ENCODE results near the gene CRHBP.
"Not testable (repeated sequence)": the region's sequence is repeated elsewhere in the genome, so short reads cannot be mapped to it uniquely, and the experiment has no call there.

Gene CRHBP

GRCh38 chr5:76952795-76953536 is at the start of gene CRHBP:
TSS of gene CRHBP (plus strand) at chr5:76953045. CDS start at chr5:76953135, 90 bp downstream.
- no peak for DNase-seq

DNA sequence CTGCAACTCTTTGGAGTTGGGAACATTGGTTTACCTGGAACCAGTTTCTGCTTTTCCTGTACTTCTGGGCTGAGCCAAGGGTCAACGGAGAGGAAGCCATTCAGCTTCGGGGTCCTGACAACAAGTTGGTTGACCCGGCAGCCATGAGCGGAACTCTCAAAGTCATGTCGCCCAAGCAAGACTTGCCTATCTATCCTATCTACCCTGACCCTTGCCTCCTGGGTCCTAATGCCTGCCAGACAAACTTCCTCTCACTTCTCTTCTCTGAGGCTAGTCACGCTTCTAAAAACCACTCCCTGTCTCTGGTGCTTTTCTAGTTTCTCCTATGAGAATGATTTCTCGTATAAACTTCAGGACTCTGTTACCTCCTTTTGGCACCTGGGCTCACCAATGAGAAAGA is 44.7 kb upstream of the CRHBP start:
- no peak for DNase-seq

GRCh38 chr5:76910344-76910933 is 42.4 kb upstream of the CRHBP start:
- not testable (repeated sequence) for DNase-seq

DNA sequence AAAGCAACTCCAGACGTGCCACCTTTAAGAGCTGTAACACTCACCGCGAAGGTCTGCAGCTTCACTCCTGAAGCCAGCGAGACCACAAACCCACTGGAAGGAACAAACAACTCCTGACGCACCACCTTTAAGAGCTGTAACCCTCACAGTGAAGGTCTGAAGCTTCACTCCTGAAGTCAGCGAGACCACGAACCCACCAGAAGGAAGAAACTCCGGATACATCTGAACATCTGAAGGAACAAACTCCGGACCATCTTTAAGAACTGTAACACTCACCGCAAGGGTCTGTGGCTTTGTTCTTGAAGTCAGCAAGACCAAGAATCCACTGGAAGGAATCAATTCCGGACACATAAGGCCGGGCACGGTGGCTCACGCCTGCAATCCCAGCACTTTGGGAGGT is 38.2 kb upstream of the CRHBP start:
- not testable (repeated sequence) for DNase-seq

DNA sequence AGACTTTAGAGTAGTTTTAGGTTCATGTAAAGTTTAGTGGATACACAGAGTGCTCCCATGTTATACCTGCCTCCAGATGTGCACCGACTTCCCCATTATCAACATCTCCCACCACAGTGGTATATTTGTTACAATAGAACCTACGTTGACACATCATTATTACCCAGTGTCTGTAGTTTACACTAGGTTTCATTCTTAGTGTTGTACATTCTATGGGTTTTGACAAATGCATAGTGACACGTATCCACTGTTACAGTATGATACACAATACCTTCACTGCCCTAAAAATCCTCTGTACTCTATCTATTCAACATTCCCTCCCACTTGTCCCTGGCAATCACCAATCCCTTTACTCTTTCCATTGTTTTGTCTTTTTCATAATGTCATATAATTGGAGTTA is 34.3 kb upstream of the CRHBP start:
- no peak for DNase-seq

DNA sequence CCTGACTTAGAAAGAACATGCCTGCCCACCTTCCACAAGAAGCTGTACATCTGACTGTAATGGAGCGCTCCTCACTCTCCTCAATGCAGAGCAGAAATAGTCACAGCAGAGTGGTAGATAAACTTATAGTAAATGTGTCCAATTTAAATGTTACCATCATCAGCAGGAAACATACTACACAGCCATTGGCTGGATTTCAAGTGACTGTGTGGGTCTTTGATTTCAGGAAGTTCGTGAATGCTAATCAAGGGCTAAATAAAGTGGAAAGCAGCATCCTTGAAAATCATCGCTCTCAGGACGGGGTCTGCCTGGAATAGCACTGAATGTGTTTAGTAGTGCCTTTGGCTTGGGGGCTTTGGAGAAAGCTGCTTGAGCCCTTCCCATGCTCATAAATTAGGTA is 32.4 kb upstream of the CRHBP start:
- DNase-seq, result no peak

- DNase-seq, result no peak
Observed at GRCh38 chr5:76926329-76927105, 26.3 kb upstream of the CRHBP start.

GRCh38 chr5:76927961-76928360 is 24.9 kb upstream of the CRHBP start:
- DNase-seq, result no peak

DNA sequence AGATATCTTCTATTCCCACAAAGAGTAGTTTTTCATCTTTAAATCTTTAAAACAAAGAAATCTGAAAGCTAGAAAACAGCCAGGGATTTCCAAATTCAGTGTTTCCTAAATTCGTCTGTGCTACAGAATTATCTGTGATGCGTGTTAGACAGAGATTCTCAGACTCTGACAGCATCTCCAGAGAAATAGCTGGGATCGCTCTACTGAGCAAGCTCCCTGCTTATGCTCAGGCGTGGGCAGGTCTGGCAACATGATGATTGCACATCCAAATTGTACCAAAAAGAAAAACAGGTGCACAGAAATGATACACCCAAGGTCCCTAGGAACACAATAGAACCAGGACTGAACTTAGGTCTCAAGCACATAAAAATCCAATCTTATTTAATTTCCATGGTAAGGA is 22.8 kb upstream of the CRHBP start:
- no peak for DNase-seq

- no peak for DNase-seq
Observed at GRCh38 chr5:76938177-76938576, 14.7 kb upstream of the CRHBP start.

GRCh38 chr5:76941000-76941399 is 11.8 kb upstream of the CRHBP start:
- DNase-seq, result no peak

DNA sequence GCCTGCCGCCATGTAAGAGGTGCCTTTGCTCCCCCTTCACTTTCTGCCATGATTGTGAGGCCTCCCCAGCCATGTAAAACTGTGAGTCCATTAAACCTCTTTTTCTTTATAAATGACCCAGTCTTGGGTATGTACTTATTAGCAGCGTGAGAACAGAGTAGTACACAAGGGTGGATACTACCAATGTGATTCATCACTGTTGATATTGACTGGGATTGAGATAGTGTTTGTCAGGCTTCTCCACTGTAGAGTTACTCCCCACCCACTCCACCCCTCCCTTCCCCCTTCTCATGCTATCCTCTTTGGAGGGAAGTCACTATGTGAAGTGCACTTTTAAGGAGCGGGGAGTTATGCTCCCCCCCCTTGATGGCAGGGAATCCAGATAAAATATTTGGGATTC is 11.4 kb upstream of the CRHBP start:
- no peak for DNase-seq

GRCh38 chr5:76942581-76942980 is 10.3 kb upstream of the CRHBP start:
- no peak for DNase-seq

- DNase-seq, result no peak
Observed at GRCh38 chr5:76943006-76943405, 9.8 kb upstream of the CRHBP start.

GRCh38 chr5:76944638-76945037 is 8.2 kb upstream of the CRHBP start:
- DNase-seq, result no peak

DNA sequence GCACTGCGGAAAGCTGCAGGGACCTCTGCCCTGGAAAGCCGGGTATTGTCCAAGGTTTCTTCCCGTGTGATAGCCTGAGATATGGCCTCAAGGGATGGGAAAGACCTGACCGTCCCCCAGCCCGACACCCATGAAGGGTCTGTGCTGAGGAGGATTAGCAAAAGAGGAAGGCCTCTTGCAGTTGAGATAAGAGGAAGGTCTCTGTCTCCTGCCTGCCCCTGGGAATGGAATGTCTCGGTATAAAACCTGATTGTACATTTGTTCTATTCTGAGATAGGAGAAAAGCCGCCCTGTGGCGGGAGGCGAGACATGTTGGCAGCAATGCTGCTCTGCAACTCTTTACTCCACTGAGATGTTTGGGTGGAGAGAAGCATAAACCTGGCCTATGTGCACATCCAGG is 7.6 kb upstream of the CRHBP start:
- DNase-seq, result not testable (repeated sequence)

GRCh38 chr5:76946090-76946489 is 6.8 kb upstream of the CRHBP start:
- no peak for DNase-seq

GRCh38 chr5:76947082-76947503 is 5.8 kb upstream of the CRHBP start:
- DNase-seq, result no peak

DNA sequence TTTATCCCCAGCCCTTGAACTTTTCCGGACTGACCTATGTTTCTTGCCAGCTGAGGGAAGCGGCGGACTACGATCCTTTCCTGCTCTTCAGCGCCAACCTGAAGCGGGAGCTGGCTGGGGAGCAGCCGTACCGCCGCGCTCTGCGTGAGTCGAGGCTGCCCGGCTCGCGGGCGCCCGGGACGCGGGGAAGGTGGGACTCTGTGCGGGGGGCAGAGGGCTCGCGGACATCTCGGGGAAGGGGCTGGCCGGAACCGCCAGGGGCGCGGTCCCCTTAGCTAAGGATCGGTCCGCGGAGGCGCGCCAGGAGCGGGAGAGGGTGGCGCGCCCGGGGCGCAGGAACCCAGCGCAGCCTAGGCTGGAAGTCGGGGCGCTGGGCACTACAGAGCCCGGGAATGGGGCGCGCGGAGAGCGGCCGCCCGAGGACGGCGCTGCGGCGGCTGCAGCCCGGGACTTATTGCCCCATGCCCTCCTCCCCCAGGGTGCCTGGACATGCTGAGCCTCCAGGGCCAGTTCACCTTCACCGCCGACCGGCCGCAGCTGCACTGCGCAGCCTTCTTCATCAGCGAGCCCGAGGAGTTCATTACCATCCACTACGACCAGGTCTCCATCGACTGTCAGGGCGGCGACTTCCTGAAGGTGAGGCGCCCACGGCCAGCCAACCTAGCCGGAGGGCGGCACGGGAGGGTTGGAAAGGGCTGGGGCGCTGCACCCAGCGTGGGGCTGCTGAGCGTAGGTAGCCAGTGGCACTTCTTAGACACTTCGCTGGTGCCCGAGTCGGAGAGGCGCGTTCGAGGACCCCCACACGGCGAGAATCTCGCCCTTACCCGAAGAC is 922 bp downstream of the CRHBP start:
- peak in 1 of 2 experiments; percentile 6 for DNase-seq

- DNase-seq, result no peak
Observed at GRCh38 chr5:76954383-76954763, 1.5 kb downstream of the CRHBP start.

GRCh38 chr5:76956033-76956432 is 3.2 kb downstream of the CRHBP start:
- no peak for DNase-seq

GRCh38 chr5:76958991-76959767 is 6.3 kb downstream of the CRHBP start:
- no peak for DNase-seq
